Left renal cortex interstitium (tissue), 4 donors: Measurements from ENCODE around the gene CDH12. TPM values are rescaled to one million over a fixed set of nuclear protein-coding genes. Genes with fewer than 3 reads are reported as not detected.
A peak's percentile ranks its signal among the peaks of the same experiment; 100 is the strongest.
"Not testable (repeated sequence)": the region's sequence is repeated elsewhere in the genome, so short reads cannot be mapped to it uniquely, and the experiment has no call there.

ENCODE experiments used
- DNase-seq, 4 donors: peaks; one replicate each; pipeline ENCODE4 v3.0.0-alpha.2; 2013; ENCODE audit warnings: low read depth in 4 of 4, low spot score in 2 of 4, missing footprints in 1 of 4
- polyA plus RNA-seq, 4 donors: library from polyadenylated mRNA; unstranded; fragments of 120-200 nt; gene quantifications; one replicate each; pipeline ENCODE4 v1.2.1, GENCODE V29; 2013; ENCODE audit not compliant: insufficient read length in 4 of 4

Gene CDH12
- polyA plus RNA-seq, 4 donors, result 5.7 to 7.1 (median 6.4) TPM

DNA sequence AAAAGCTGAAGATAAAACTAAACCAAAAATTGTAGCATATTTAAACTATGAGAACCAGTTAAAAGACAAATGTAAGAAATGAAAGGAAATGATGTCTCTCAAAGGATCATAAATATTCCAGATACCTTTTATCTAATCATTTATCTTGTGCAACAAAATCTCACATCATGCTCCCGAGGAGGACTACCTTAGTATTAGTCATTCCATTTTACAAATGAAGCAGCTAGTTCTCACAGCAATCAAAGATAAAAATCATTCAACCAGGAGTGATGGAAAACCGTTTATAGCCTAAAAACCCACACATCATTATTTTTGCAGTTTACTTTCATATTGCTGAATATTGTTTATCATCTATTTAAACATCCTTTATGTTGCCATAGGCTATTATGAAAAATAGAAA lies 190.0 kb downstream of the CDH12 start:
- DNase-seq, result no peak

DNA sequence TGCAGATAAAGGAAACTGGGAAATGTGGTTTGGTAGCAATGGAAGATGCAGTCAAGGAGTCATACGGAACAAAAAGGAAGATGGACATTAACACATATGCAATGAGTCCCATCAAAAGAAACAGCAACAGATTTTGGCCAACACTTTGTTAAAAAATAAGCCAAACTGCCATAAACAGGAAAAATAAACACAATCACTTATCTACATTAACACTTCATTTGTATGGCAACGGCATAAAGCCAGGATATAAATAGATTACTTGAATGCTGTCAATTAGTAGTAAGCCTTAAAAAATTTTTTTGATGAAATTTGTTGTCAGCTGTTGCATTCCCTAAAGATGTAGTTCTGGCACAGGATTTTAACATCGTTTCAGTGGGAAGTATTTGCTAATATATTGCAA lies 190.8 kb downstream of the CDH12 start:
- DNase-seq, result no peak

DNA sequence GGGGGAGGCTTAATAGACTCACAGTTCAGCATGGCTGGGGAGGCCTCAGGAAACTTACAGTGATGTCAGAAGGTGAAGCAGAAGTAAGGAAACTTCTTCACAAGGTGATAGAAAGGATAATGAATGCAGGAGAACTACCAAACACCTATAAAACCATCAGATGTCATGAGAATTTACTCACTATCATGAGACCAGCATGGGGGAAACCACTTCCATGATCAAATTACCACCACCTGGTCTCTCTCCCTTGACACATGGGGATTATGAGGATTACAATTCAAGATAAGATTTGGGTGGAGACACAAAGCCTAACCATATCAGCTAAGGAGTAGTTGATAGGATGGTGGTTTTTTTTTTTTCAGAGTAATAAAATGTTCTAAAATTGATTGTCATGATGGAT lies 201.8 kb downstream of the CDH12 start:
- DNase-seq, result no peak

- DNase-seq, result no peak
These were observed 202.6 kb downstream of the CDH12 start for GRCh38 chr5:22650511-22650910.

- peak in 1 of 4 donors; percentile 7 for DNase-seq
These were observed 204.1 kb downstream of the CDH12 start for GRCh38 chr5:22649074-22649473.

DNA sequence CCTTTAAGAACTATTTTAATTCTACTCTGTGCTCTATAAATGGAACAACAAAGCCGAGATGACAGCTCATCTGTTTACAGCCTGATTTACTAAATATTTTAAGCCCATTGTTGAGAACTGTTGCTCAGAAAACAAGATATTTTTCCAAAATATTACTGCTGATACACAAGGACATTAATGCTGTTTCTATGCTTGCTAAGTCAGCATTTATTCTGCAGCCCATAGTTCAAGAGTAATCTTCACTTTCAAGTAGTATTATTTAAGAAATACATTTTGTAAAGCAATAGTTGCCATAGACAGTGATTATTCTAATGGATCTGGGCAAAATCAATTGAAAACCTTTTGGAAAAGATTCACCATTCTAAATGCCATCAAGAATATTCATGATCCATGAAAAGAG lies 208.3 kb downstream of the CDH12 start:
- no peak for DNase-seq

DNA sequence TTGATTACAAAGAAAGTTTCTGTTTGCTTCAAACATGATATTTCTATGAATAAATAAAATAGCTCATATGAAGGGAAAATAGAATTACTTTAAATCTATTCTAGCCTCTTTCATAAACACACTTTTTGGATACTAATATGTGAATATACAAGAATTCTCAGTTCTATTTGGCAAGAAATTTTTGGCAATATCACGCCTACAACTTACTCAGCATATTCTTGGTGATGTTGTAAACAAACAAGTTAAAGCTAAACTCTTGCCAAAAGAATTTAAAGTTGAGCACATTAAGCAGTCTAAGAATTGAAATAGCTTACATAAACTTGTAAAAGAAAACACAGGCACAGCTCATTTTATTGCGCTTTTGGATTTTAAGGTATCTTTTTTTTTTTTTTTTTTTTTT lies 209.8 kb downstream of the CDH12 start:
- DNase-seq, result no peak

- no peak for DNase-seq
These were observed 221.5 kb downstream of the CDH12 start for GRCh38 chr5:22631683-22632082.

DNA sequence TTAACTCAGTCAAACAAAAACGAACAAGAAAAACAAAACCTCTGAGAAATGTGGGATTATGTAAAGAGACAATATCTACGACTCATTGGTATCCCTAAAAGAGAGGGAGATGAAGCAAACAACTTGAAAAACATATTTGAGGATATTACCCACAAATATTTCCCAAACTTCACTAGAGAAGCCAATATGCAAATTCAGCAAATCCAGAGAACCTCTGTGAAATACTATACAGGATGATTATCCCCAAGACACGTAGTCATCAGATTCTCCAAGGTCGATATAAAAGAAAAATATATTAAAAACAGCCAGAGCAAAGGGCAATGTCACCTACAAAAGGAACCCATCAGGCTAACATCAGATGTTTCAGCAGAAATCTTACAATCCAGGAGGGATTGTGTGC lies 226.1 kb downstream of the CDH12 start:
- DNase-seq, result no peak

DNA sequence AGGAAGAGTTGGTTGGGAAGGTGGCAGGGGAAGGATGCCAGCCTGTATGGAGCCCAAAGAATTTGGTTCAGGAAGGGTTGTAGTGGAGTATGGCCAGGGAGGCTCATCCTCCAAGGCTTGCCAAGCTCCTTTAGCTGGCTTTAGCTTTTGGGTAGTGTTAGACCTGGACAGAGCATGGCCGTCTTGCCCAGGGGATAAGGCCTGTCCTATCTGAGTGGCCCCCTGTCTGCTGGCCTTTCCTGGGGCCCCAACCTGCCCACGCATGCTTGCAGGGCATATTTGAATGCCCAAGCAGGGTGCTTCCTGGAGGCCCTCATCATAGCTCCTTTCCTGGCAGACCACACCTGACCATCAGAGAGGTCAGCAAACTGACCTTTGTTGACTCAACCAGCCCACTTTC lies 227.7 kb downstream of the CDH12 start:
- no peak for DNase-seq

- no peak for DNase-seq
These were observed 232.1 kb downstream of the CDH12 start for GRCh38 chr5:22621084-22621483.

- no peak for DNase-seq
These were observed 237.2 kb downstream of the CDH12 start for GRCh38 chr5:22615964-22616363.

DNA sequence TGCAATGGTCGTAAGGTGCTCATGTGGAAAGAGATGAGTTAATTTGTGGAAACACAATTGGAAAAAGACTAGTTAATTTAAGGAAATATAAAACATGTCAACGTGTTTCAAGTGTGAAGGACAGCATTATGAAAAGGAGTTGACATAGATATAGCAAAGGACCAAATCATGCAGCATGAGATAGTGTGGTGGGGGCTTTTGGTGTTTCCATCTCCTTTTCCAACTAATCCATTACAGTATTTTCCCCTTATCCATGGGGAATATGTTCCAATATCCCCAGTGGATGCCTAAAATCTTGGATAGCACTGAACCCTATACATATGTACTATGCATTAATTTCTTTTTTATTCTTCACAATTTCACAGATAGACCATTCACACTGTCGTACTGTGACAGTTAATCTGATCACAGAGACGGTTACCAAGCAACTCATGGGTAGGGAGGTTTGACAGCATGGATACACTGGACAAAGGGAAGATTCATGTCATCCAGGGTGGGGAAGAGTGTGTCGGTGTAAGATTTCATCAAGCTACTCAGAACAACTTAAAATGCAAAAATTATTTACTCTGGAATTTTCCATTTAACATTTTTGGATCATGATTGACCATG lies 238.6 kb downstream of the CDH12 start:
- no peak for DNase-seq

- no peak for DNase-seq
These were observed 240.2 kb downstream of the CDH12 start for GRCh38 chr5:22612928-22613327.

DNA sequence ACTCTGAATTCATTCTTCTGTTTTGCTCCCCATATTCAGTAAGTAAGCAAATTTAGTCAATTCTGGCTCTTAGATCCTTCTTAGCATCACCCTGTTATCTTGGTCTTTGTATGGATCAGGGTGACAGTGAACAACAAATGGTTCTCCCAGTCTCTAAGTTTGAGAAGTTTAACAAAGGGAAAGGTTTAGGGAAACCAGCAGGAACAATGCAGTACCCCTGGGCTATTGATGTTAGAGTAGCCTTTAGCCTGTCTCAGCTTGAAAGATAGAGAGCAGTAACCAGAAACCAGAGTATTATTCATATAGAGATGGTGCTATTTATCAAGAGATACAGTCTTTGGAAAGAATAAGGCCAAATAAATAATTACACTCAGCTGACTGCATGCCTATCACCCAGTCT lies 241.8 kb downstream of the CDH12 start:
- DNase-seq, result no peak

- DNase-seq, result not testable (repeated sequence)
These were observed 245.6 kb downstream of the CDH12 start for GRCh38 chr5:22607498-22607897.

GRCh38 chr5:22605473-22605872 lies 247.7 kb downstream of the CDH12 start:
- no peak for DNase-seq

- DNase-seq, result no peak
These were observed 248.4 kb downstream of the CDH12 start for GRCh38 chr5:22604711-22605110.

GRCh38 chr5:22598796-22599195 lies 254.3 kb downstream of the CDH12 start:
- DNase-seq, result no peak

- no peak for DNase-seq
These were observed 256.7 kb downstream of the CDH12 start for GRCh38 chr5:22596404-22596970.

DNA sequence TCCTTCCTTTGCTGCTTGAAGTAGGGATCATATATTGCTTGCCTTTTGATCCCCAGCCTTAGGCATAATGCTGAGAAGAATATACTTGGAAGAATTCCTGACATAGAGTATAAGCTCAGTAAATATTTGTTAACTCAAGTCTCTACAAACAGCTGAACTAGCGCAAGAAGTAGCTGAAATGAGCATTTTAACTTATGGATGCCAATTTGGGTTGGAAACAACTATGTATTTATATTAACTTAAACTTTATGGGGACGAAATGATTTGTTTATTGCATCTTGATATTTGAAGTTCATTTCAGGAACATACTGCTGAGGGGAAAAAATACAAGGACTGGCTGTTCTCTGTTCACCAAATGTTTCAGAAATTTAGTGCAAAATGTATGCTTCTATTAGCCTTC lies 258.7 kb downstream of the CDH12 start:
- no peak for DNase-seq

GRCh38 chr5:22593592-22593991 lies 259.6 kb downstream of the CDH12 start:
- no peak for DNase-seq

GRCh38 chr5:22591461-22591860 lies 261.7 kb downstream of the CDH12 start:
- DNase-seq, result no peak
